Heart left ventricle (tissue), 13 donors: ENCODE measurements around the gene LARP4B.

Source experiments
- POLR2A ChIP-seq, 2 donors: fragments of 450-650 bp; IDR thresholded peaks; one replicate each; pipeline ENCODE4 v1.6.1; 2017; ENCODE audit warnings: antibody characterized with exemption in 2 of 2, mild to moderate bottlenecking in 2 of 2, moderate library complexity in 2 of 2
- TF ChIP-seq, protein P1 (sequence below), 12 donors: fragments of 200-600 bp; sonication (generic) in 4 of 12; IDR thresholded peaks; one replicate each; pipeline versions ENCODE4 v1.5.0 to v1.8.0; 2018 to 2022; ENCODE audit warnings: antibody characterized with exemption in 12 of 12, mild to moderate bottlenecking in 5 of 12
- donor health status: ischemic (EF 13 %, LVEDD 7.1; RV severe dilation, severe dysfunction).
- donor health status: DM: no; HTN: yes; CAD: no.
- donor health status: DM: no; HTN: no; CAD: no.
- donor health status: ischemic (EF 25% LVEDD 6.9; RV normal size, moderate dysfunction).
- donor health status: ischemic (EF 25% LVEDD 5.7; RV mildly dilated, moderate dysfunction).
- donor health status: ischemic (EF 35%, LVEDD 5.7; RV mildly dilated, moderate dysfunction).
- donor health status: nonischemic (EF 11% LVEDD 7.7; RV severe dilation, severe dysfunction).
- donor health status: DM: yes; HTN: yes; CAD: no.
- donor health status: PGD.
- donor health status: ischemic (EF 29% LVEDD 5.4; RV normal size, mild dysfunction).
- donor health status: nonischemic (EF 23%, LVEDD 6.1; RV moderate dilation, normal function).

DNA sequence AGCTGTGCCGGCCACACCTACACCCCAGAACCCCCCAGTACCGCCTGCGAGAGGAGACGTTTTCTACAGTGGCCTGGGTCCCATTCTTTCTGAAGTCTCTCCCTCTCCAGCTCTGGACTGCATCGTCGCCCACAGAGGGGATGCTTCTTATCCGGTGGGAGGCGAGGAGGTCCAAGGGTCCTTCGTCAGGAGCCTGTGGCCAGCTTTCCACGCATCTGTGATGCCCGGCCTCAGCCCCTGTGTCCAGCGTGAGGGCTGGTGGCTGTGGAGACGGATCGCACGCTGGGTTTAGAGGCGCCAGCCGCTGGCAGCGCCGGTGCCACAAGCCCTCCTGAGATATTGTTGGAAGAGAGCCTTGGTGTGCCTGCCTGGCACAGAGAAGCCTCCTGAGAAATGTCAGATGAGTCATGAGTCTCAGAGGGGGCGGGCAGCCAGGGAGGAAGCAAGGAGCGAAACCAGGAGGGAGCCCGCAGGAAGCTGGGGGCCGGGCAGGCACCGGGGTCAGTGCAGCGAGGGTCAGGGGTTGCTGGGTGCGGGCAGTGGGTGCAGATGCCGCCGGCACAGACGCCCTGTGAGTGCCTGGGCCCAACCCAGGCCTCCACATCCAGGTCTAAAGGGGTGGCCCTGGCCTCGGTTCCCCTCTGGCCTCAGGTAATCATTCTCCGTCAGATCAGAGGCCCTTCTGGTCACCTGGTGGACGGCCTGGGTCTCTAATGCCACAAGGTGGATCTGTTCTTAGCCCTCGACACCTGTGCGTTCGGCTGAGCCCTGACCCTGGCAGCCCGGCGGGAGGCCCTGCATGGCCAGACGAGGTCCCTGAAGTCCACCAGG, 156.0 kb downstream of the LARP4B start:
- TF ChIP-seq, protein P1, sequence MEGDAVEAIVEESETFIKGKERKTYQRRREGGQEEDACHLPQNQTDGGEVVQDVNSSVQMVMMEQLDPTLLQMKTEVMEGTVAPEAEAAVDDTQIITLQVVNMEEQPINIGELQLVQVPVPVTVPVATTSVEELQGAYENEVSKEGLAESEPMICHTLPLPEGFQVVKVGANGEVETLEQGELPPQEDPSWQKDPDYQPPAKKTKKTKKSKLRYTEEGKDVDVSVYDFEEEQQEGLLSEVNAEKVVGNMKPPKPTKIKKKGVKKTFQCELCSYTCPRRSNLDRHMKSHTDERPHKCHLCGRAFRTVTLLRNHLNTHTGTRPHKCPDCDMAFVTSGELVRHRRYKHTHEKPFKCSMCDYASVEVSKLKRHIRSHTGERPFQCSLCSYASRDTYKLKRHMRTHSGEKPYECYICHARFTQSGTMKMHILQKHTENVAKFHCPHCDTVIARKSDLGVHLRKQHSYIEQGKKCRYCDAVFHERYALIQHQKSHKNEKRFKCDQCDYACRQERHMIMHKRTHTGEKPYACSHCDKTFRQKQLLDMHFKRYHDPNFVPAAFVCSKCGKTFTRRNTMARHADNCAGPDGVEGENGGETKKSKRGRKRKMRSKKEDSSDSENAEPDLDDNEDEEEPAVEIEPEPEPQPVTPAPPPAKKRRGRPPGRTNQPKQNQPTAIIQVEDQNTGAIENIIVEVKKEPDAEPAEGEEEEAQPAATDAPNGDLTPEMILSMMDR (IDR thresholded peaks at IDR 0.05): no peak
- TF ChIP-seq POLR2A (IDR thresholded peaks at IDR 0.05): no peak
